HG03432 (cell line): Measurements from ENCODE around the gene HIVEP3.
A peak's percentile ranks its signal among the peaks of the same experiment; 100 is the strongest.

ENCODE experiments used
- ATAC-seq: cut with Tn5 transposase; IDR thresholded peaks from one replicate; pipeline ENCODE4 v1.9.1; 2021; ENCODE audit warnings: mild to moderate bottlenecking, moderate library complexity; ENCODE audit not compliant: unreplicated experiment

The HIVEP3 gene

GRCh38 chr1:41641475-41641814 is 277.3 kb downstream of the HIVEP3 start:
- ATAC-seq, result no peak

- ATAC-seq, result no peak
Measured at GRCh38 chr1:41640756-41641474, 277.8 kb downstream of the HIVEP3 start.

- no peak for ATAC-seq
Measured at GRCh38 chr1:41640141-41640751, 278.5 kb downstream of the HIVEP3 start.

GRCh38 chr1:41639332-41639936 is 279.3 kb downstream of the HIVEP3 start:
- ATAC-seq, result no peak

- no peak for ATAC-seq
Measured at GRCh38 chr1:41638086-41639024, 280.4 kb downstream of the HIVEP3 start.

GRCh38 chr1:41637367-41637766 is 281.4 kb downstream of the HIVEP3 start:
- ATAC-seq, result no peak

- no peak for ATAC-seq
Measured at GRCh38 chr1:41633764-41634163, 285.0 kb downstream of the HIVEP3 start.

- no peak for ATAC-seq
Measured at GRCh38 chr1:41632781-41633575, 285.7 kb downstream of the HIVEP3 start.

GRCh38 chr1:41631971-41632370 is 286.8 kb downstream of the HIVEP3 start:
- ATAC-seq, result no peak

- no peak for ATAC-seq
Measured at GRCh38 chr1:41631154-41631553, 287.6 kb downstream of the HIVEP3 start.

GRCh38 chr1:41629571-41629970 is 289.2 kb downstream of the HIVEP3 start:
- no peak for ATAC-seq

- ATAC-seq, result no peak
Measured at GRCh38 chr1:41629141-41629540, 289.6 kb downstream of the HIVEP3 start.

- ATAC-seq, result no peak
Measured at GRCh38 chr1:41627491-41628280, 291.0 kb downstream of the HIVEP3 start.

GRCh38 chr1:41626616-41627375 is 291.9 kb downstream of the HIVEP3 start:
- peak; percentile 49 for ATAC-seq

GRCh38 chr1:41626146-41626545 is 292.6 kb downstream of the HIVEP3 start:
- no peak for ATAC-seq

- ATAC-seq, result no peak
Measured at GRCh38 chr1:41623736-41624135, 295.0 kb downstream of the HIVEP3 start.

GRCh38 chr1:41622859-41623732 is 295.6 kb downstream of the HIVEP3 start:
- ATAC-seq, result peak; percentile 70

- no peak for ATAC-seq
Measured at GRCh38 chr1:41622402-41622801, 296.3 kb downstream of the HIVEP3 start.
